HepG2 (cell line): ENCODE results near the gene ACP1. TPM values are rescaled to one million over a fixed set of nuclear protein-coding genes. Genes with fewer than 3 reads are reported as not detected.
A peak's percentile ranks its signal among the peaks of the same experiment; 100 is the strongest.

ENCODE experiments used
- ATAC-seq: fragments of 200-7000 bp; cut with Tn5 transposase; 3 replicates; pipeline ENCODE4 v1.9.1; 2020; ENCODE audit warnings: mild to moderate bottlenecking, moderate library complexity
- BruUV-seq: library from RNA; stranded (reverse); fragments of 400-500 nt; replicated peaks from 2 replicates; lab custom pipeline; 2021; lab: Mats Ljungman, UMichigan
- CTCF ChIA-PET: fragments of 300-600 bp; formaldehyde crosslinking; extraction: SDS; loops from one replicate; lab custom pipeline; 2021; ENCODE audit warnings: low total read pairs, inconsistent platforms, low intra/inter-chr PET ratio; lab: Yijun Ruan, JAX
- POLR2A ChIA-PET: fragments of 350-600 bp; sonication (Branson Sonifier 250); formaldehyde crosslinking; loops from one replicate; lab custom pipeline; 2020; ENCODE audit warnings: antibody characterized with exemption, inconsistent platforms; lab: Yijun Ruan, JAX
- DNase-seq: peaks from one replicate; pipeline ENCODE4 v3.0.0-alpha.2; 2015; ENCODE audit warnings: low spot score
- FAIRE-seq: peaks from 3 replicates; lab custom pipeline; 2011; peaks lifted over from hg19 to GRCh38; lab: Jason Lieb, UNC
- H2AFZ ChIP-seq: one replicate; pipeline ENCODE4 v1.6.1; 2011; ENCODE audit warnings: low read length, inconsistent platforms
- H3K27ac ChIP-seq: fragments of 300-600 bp; 3 replicates; pipeline ENCODE4 v1.8.0; 2011; ENCODE audit warnings: mixed run types, mild to moderate bottlenecking, mixed read lengths, low read length, inconsistent platforms; ENCODE audit not compliant: insufficient read depth; ENCODE audit errors: extremely low read length
- H3K27me3 ChIP-seq, 2 experiments: fragments of 200-600 bp in 1 of 2; 2 replicates in 1 of 2; 3 replicates in 1 of 2; pipeline versions ENCODE4 v1.6.0 to v1.8.0; 2011; ENCODE audit warnings: low read length in 2 of 2, mild to moderate bottlenecking in 2 of 2, moderate library complexity in 2 of 2, inconsistent platforms in 1 of 2; ENCODE audit not compliant: insufficient read depth in 2 of 2, control insufficient read depth in 1 of 2
- H3K36me3 ChIP-seq, 2 experiments: fragments of 200-600 bp in 1 of 2; replicated peaks in 1 of 2; 2 replicates in 1 of 2; 3 replicates in 1 of 2; pipeline versions ENCODE4 v1.5.1 to v1.8.0; 2011; ENCODE audit warnings: low read length in 2 of 2, inconsistent platforms in 1 of 2; ENCODE audit not compliant: insufficient read depth in 2 of 2, control insufficient read depth in 1 of 2
- H3K4me1 ChIP-seq: 2 replicates; pipeline ENCODE4 v1.5.1; 2012; ENCODE audit warnings: low read length, inconsistent platforms; ENCODE audit not compliant: insufficient read depth
- H3K4me2 ChIP-seq: 2 replicates; pipeline ENCODE4 v1.6.0; 2011; ENCODE audit warnings: low read depth, low read length, inconsistent platforms
- H3K4me3 ChIP-seq, 3 experiments: fragments of 200-600 bp in 1 of 3; sonication (generic), shearing (Covaris generic) in 1 of 3; replicated peaks in 1 of 3; 2 replicates each; pipeline ENCODE4 v1.5.1; 2011 to 2016; ENCODE audit warnings: low read length in 3 of 3, inconsistent platforms in 2 of 3, low read depth in 2 of 3, mild to moderate bottlenecking in 2 of 3, control low read depth in 1 of 3, mixed read lengths in 1 of 3; ENCODE audit not compliant: insufficient read depth in 1 of 3
- H3K79me2 ChIP-seq: one replicate; pipeline ENCODE4 v1.6.1; 2011; ENCODE audit warnings: low read length, inconsistent platforms; ENCODE audit not compliant: insufficient read depth
- H3K9ac ChIP-seq: 2 replicates; pipeline ENCODE4 v1.6.0; 2011; ENCODE audit warnings: mild to moderate bottlenecking, low read depth, low read length, inconsistent platforms; ENCODE audit not compliant: insufficient read depth
- H3K9me3 ChIP-seq: 2 replicates; pipeline ENCODE4 v1.5.1; 2012; ENCODE audit warnings: mild to moderate bottlenecking, low read length
- H4K20me1 ChIP-seq: 2 replicates; pipeline ENCODE4 v1.6.0; 2011; ENCODE audit warnings: inconsistent platforms, mild to moderate bottlenecking, low read length, moderate library complexity; ENCODE audit not compliant: insufficient read depth
- CENPX ChIP-seq: sonication (generic); formaldehyde crosslinking; IDR thresholded peaks from 2 replicates; pipeline ENCODE4 v1.9.0; 2021; ENCODE audit warnings: mild to moderate bottlenecking, missing genetic modification reagents, moderate library complexity
- CHD4 ChIP-seq: fragments of 200-600 bp; sonication (generic); IDR thresholded peaks from 2 replicates; pipeline ENCODE4 v1.7.0; 2017; ENCODE audit warnings: mild to moderate bottlenecking, low read length, borderline replicate concordance
- FOXA3 ChIP-seq: IDR thresholded peaks from 2 replicates; pipeline ENCODE4 v1.6.1; 2016; ENCODE audit warnings: missing genetic modification reagents, missing compliant biosample characterization
- HMG20B ChIP-seq: conservative IDR thresholded peaks from 2 replicates; pipeline ENCODE4 v1.6.1; 2016; ENCODE audit warnings: missing genetic modification reagents, missing compliant biosample characterization
- ISX ChIP-seq: sonication (generic); formaldehyde crosslinking; conservative IDR thresholded peaks from 2 replicates; pipeline ENCODE4 v1.5.0; 2020; ENCODE audit warnings: missing genetic modification reagents
- MED1 ChIP-seq: sonication (generic); formaldehyde crosslinking; IDR thresholded peaks from 2 replicates; pipeline ENCODE4 v1.4.0; 2020; ENCODE audit warnings: missing genetic modification reagents
- RCOR2 ChIP-seq: IDR thresholded peaks from 2 replicates; pipeline ENCODE4 v1.6.1; 2016; ENCODE audit warnings: missing biosample characterization, missing genetic modification reagents
- TEF ChIP-seq: sonication (generic); formaldehyde crosslinking; IDR thresholded peaks from 2 replicates; pipeline ENCODE4 v1.5.0; 2020; ENCODE audit warnings: missing genetic modification reagents
- ZKSCAN8 ChIP-seq: IDR thresholded peaks from 2 replicates; pipeline ENCODE4 v1.6.1; 2016; ENCODE audit warnings: borderline replicate concordance, missing genetic modification reagents, missing compliant biosample characterization
- ZNF18 ChIP-seq: sonication (generic); formaldehyde crosslinking; IDR thresholded peaks from 2 replicates; pipeline ENCODE4 v1.8.0; 2022; ENCODE audit warnings: mild to moderate bottlenecking, missing genetic modification reagents; ENCODE audit not compliant: insufficient replicate concordance
- ZNF232 ChIP-seq: sonication (generic); formaldehyde crosslinking; IDR thresholded peaks from 2 replicates; pipeline ENCODE4 v1.4.0; 2020; ENCODE audit warnings: missing genetic modification reagents, borderline replicate concordance
- ZNF318 ChIP-seq: sonication (generic); formaldehyde crosslinking; IDR thresholded peaks from 2 replicates; pipeline ENCODE4 v1.4.0; 2020; ENCODE audit warnings: mild to moderate bottlenecking, missing genetic modification reagents
- WGBS: methylation state at CpG from one replicate; pipeline ENCODE4 v1.1.6; 2017; ENCODE audit warnings: low lambda C conversion rate; 5-methylcytosine and 5-hydroxymethylcytosine counted together
- in situ Hi-C: cut with HindIII; loops from 2 replicates; pipeline ENCODE4 v1.10.0; 2017; ENCODE audit warnings: low pct_unique_long_range_greater_than_20kb; ENCODE audit not compliant: extremely low pct_ligation_motif_present
- intact Hi-C: fragments of 100-400 bp; cut with micrococcal nuclease; formaldehyde crosslinking; loops from one replicate; pipeline ENCODE4 v1.10.0; 2022; ENCODE audit not compliant: unreplicated experiment
- polyA plus RNA-seq, 8 experiments: library from polyadenylated mRNA; depleted of rRNA in 3 of 8; stranded (reverse) in 7 of 8; unstranded in 1 of 8; fragments of >200 nt; fragmentation: Illumina TruSeq in 4 of 8; extraction: Trizol in 4 of 8; gene quantifications; 2 replicates each; pipeline versions ENCODE4 v1.2.1 to v1.2.3, GENCODE V29; 2011 to 2016; ENCODE audit warnings: low read depth in 4 of 8, missing spikeins in 1 of 8, mixed read lengths in 1 of 8; ENCODE audit not compliant: insufficient read depth in 1 of 8
- total RNA-seq, 5 experiments: library from RNA; depleted of rRNA; stranded (reverse); fragments of >200 nt; fragmentation: Illumina TruSeq; extraction: Trizol; gene quantifications; 2 replicates each; pipeline ENCODE4 v1.2.3, GENCODE V29; 2016; ENCODE audit warnings: low read depth in 1 of 5

ACP1 gene
- total and polyA plus RNA-seq, 2 of the 13 experiments (the other 11 are each of a cell fraction or from before 2014, with no cell fraction given): 246 to 348 TPM

- no TSS peak for BruUV-seq
- POLR2A ChIA-PET: interaction anchor here (1.2 to 11.0 kb wide), 2 partner anchors 12 to 81 kb away, joined by 4 to 156 read pairs; no protein-coding TSS in a partner anchor
- TF ChIP-seq CENPX (CRISPR knock-in tag) (no peak), RCOR2 (CRISPR knock-in tag) (0 out of 2 replicates have a peak, but pooled peaks have one; percentile 40), MED1 (no peak), CHD4 (peak; percentile 93; the same call in 1 of the 2 replicates), ISX (CRISPR knock-in tag) (no peak), ZNF232 (CRISPR knock-in tag) (no peak), ZNF18 (CRISPR knock-in tag) (no peak), ZNF318 (CRISPR knock-in tag) (no peak), FOXA3 (CRISPR knock-in tag) (no peak), HMG20B (no peak), ZKSCAN8 (CRISPR knock-in tag) (no peak), TEF (CRISPR knock-in tag) (no peak)
Measured at GRCh38 chr2:257842-258241, 6.9 kb upstream of the ACP1 start.

More at GRCh38 chr2:257842-258241, 6.9 kb upstream of the ACP1 start:
- intact Hi-C loops: no loop called here
- CTCF ChIA-PET: no interaction called here
- Histone ChIP-seq H3K27me3 (no peaks in the 10 kb centered on the region), H3K27ac (no peak overlapping the region), H3K4me1 (peaks cover 63% of the 10 kb centered on the region), H3K9ac (no peak overlapping the region), H3K9me3 (peaks cover 5% of the 10 kb centered on the region; the same call in 1 of the 2 replicates), H2AFZ (no peak overlapping the region), H3K36me3 (no peaks in the 10 kb centered on the region), H3K4me3 (no peak overlapping the region), H3K4me2 (no peak overlapping the region), H3K79me2 (peaks cover 4% of the 10 kb centered on the region), H4K20me1 (no peaks in the 10 kb centered on the region)
- FAIRE-seq (no peak), ATAC-seq (no peak), DNase-seq (no peak)
- 99% methylated on average over 2 of the region's 2 CpGs for WGBS
- in situ Hi-C loops: no loop called here
